Keratinocyte (primary cell): Measurements from ENCODE around the gene KRT35. TPM values are rescaled to one million over a fixed set of nuclear protein-coding genes. Genes with fewer than 3 reads are reported as not detected.

Experiments
- DNase-seq: peaks from one replicate; pipeline ENCODE4 v3.0.0-alpha.2; 2011; ENCODE audit warnings: low read depth, missing footprints, low spot score
- FAIRE-seq: peaks from 2 replicates; lab custom pipeline; 2011; peaks lifted over from hg19 to GRCh38; lab: Jason Lieb, UNC
- H2AFZ ChIP-seq: 2 replicates; pipeline ENCODE4 v1.6.0; 2012; ENCODE audit warnings: low read length, control low read depth, inconsistent platforms; ENCODE audit not compliant: control insufficient read depth
- H3K27ac ChIP-seq: 2 replicates; pipeline ENCODE4 v1.5.1; 2011; ENCODE audit warnings: low read length; ENCODE audit not compliant: control insufficient read depth, insufficient read depth
- H3K27me3 ChIP-seq: 3 replicates; pipeline ENCODE4 v1.6.0; 2011; ENCODE audit warnings: low read length; ENCODE audit not compliant: control insufficient read depth, insufficient read depth; ENCODE audit errors: extremely low read depth
- H3K36me3 ChIP-seq, 2 experiments: 2 replicates in 1 of 2; 3 replicates in 1 of 2; pipeline ENCODE4 v1.5.1; 2011; ENCODE audit warnings: low read length in 2 of 2, mild to moderate bottlenecking in 1 of 2; ENCODE audit not compliant: control insufficient read depth in 2 of 2, insufficient read depth in 2 of 2; ENCODE audit errors: extremely low read depth in 1 of 2
- H3K4me1 ChIP-seq: 3 replicates; pipeline ENCODE4 v1.5.1; 2011; ENCODE audit warnings: low read length; ENCODE audit not compliant: control insufficient read depth, insufficient read depth; ENCODE audit errors: extremely low read depth
- H3K4me2 ChIP-seq: 3 replicates; pipeline ENCODE4 v1.6.0; 2011; ENCODE audit warnings: low read depth, low read length; ENCODE audit not compliant: control insufficient read depth, insufficient read depth; ENCODE audit errors: extremely low read depth
- H3K4me3 ChIP-seq, 3 experiments: fragments of 200-600 bp in 1 of 3; sonication (generic) in 1 of 3; 2 replicates in 2 of 3; 3 replicates in 1 of 3; pipeline ENCODE4 v1.5.1; 2011 to 2016; ENCODE audit warnings: low read length in 3 of 3, mild to moderate bottlenecking in 3 of 3, control low read depth in 2 of 3, inconsistent platforms in 1 of 3, low read depth in 1 of 3, mixed read lengths in 1 of 3, mixed run types in 1 of 3, moderate library complexity in 1 of 3; ENCODE audit not compliant: control insufficient read depth in 2 of 3, insufficient read depth in 2 of 3; ENCODE audit errors: extremely low read depth in 1 of 3
- H3K79me2 ChIP-seq: 2 replicates; pipeline ENCODE4 v1.6.0; 2012; ENCODE audit warnings: low read length; ENCODE audit not compliant: control insufficient read depth, insufficient read depth
- H3K9ac ChIP-seq: 3 replicates; pipeline ENCODE4 v1.6.0; 2011; ENCODE audit warnings: low read length; ENCODE audit not compliant: control insufficient read depth, insufficient read depth; ENCODE audit errors: extremely low read depth
- H3K9me1 ChIP-seq: 3 replicates; pipeline ENCODE4 v1.6.0; 2011; ENCODE audit warnings: low read length; ENCODE audit not compliant: control insufficient read depth, insufficient read depth; ENCODE audit errors: extremely low read depth
- H3K9me3 ChIP-seq: 2 replicates; pipeline ENCODE4 v1.5.1; 2012; ENCODE audit warnings: low read depth, low read length; ENCODE audit not compliant: control insufficient read depth
- H4K20me1 ChIP-seq: 3 replicates; pipeline ENCODE4 v1.6.0; 2011; ENCODE audit warnings: low read length; ENCODE audit not compliant: control insufficient read depth, insufficient read depth; ENCODE audit errors: extremely low read depth
- CTCF ChIP-seq, 3 experiments: IDR thresholded peaks in 1 of 3; conservative IDR thresholded peaks in 1 of 3; optimal IDR thresholded peaks in 1 of 3; 2 replicates in 2 of 3; 3 replicates in 1 of 3; pipeline versions ENCODE3 to v1.5.1; 2011; ENCODE audit warnings: low read length in 3 of 3, mild to moderate bottlenecking in 3 of 3, moderate library complexity in 2 of 3, control low read depth in 1 of 3, inconsistent platforms in 1 of 3; ENCODE audit not compliant: insufficient read depth in 2 of 3; ENCODE audit errors: extremely low read depth in 1 of 3
- EZH2 ChIP-seq: IDR thresholded peaks from one replicate; pipeline ENCODE4 v1.6.1; 2012; ENCODE audit warnings: inconsistent platforms, mild to moderate bottlenecking, low read length, moderate library complexity
- dilution Hi-C: fragments of 300-500 bp; cut with MboI; formaldehyde crosslinking; loops from one replicate; pipeline ENCODE4 v1.7.0; 2020; ENCODE audit warnings: low sequenced_read_pairs; ENCODE audit not compliant: extremely low pct_ligation_motif_present
- polyA plus RNA-seq, 5 experiments: library from polyadenylated mRNA; depleted of rRNA in 3 of 5; stranded (reverse) in 3 of 5; stranded (forward) in 1 of 5; unstranded in 1 of 5; fragments of >200 nt; gene quantifications; 1 replicate in 1 of 5; 2 replicates in 3 of 5; 3 replicates in 1 of 5; pipeline versions ENCODE4 v1.2.1 to v1.2.3, GENCODE V29; 2011 to 2012; ENCODE audit warnings: missing spikeins in 2 of 5, low read depth in 1 of 5, low replicate concordance in 1 of 5

The KRT35 gene
- polyA plus RNA-seq, 1 donor (not counting 4 experiments of a cell fraction or from before 2014, with no cell fraction given), result not detected

- Histone ChIP-seq H3K4me3 (no peak overlapping the region), H3K79me2 (no peaks in the 10 kb centered on the region), H3K4me1 (no peaks in the 10 kb centered on the region), H3K9me1 (no peaks in the 10 kb centered on the region), H3K27ac (no peak overlapping the region), H3K4me2 (no peak overlapping the region), H3K36me3 (no peaks in the 10 kb centered on the region), H3K9ac (no peak overlapping the region), H2AFZ (no peak overlapping the region), H4K20me1 (no peaks in the 10 kb centered on the region), H3K27me3 (peaks cover under 1% of the 10 kb centered on the region), H3K9me3 (no peaks in the 10 kb centered on the region)
- dilution Hi-C loops, result no loop called here
- FAIRE-seq (no peak), DNase-seq (no peak)
- TF ChIP-seq CTCF (optimal IDR thresholded peaks at IDR 0.05 in 1 of 3, IDR thresholded peaks at IDR 0.05 in 1 of 3, conservative IDR thresholded peaks at IDR 0.05 in 1 of 3; ENCODE audit: extremely low read depth in 1 of 3, insufficient read depth in 2 of 3, low read length in 3 of 3) (no peak), EZH2 (no peak)
These were observed 43.2 kb downstream of the KRT35 start for GRCh38 chr17:41437769-41438168.

- Histone ChIP-seq H3K36me3 (no peaks in the 10 kb centered on the region), H3K27ac (no peak overlapping the region), H3K9me1 (no peaks in the 10 kb centered on the region), H3K27me3 (no peaks in the 10 kb centered on the region), H3K4me1 (no peaks in the 10 kb centered on the region), H2AFZ (no peak overlapping the region), H3K4me3 (no peak overlapping the region), H3K4me2 (no peak overlapping the region), H3K9ac (no peak overlapping the region), H3K9me3 (no peaks in the 10 kb centered on the region), H3K79me2 (no peaks in the 10 kb centered on the region), H4K20me1 (no peaks in the 10 kb centered on the region)
- dilution Hi-C loops, result no loop called here
- DNase-seq (no peak), FAIRE-seq (no peak)
- TF ChIP-seq EZH2, result no peak
- TF ChIP-seq CTCF (optimal IDR thresholded peaks at IDR 0.05 in 1 of 3, IDR thresholded peaks at IDR 0.05 in 1 of 3, conservative IDR thresholded peaks at IDR 0.05 in 1 of 3; ENCODE audit: extremely low read depth in 1 of 3, insufficient read depth in 2 of 3, low read length in 3 of 3), result no peak
These were observed 43.7 kb downstream of the KRT35 start for GRCh38 chr17:41437254-41437653.
